WI38 (cell line): ENCODE data around the gene ZKSCAN1.

Source experiments
- H3K4me3 ChIP-seq: 2 replicates; pipeline ENCODE4 v1.5.1; 2011; ENCODE audit warnings: low read depth, mild to moderate bottlenecking, control low read depth, low read length
- CTCF ChIP-seq: IDR thresholded peaks from 2 replicates; pipeline ENCODE4 v1.5.1; 2012; ENCODE audit warnings: low read depth, mild to moderate bottlenecking, control low read depth, low read length

The ZKSCAN1 gene

DNA sequence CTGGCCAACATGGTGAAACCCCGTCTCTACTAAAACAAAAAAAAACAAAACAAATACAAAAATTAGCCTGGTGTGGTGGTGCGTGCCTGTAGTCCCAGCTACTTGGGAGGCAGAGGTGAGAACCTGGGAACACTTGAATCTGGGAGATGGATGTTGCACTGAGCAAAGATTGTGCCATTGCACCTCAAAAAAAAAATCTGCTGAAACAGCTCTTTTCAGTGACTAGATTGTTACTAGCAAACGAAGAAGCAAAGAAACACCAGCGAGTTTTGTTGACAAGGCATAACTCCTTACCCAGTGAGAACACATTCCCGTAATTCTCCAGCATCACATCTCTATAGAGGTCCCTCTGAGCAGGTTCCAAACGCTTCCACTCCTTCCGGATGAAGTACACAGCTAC is 59.4 kb downstream of the ZKSCAN1 start:
- no peak for TF ChIP-seq CTCF
- no peak overlapping the region for H3K4me3 ChIP-seq

- no peak for TF ChIP-seq CTCF
- H3K4me3 ChIP-seq: no peak overlapping the region
These were observed 60.0 kb downstream of the ZKSCAN1 start for GRCh38 chr7:100075418-100075817.

GRCh38 chr7:100077205-100077604 is 61.8 kb downstream of the ZKSCAN1 start:
- TF ChIP-seq CTCF: no peak
- H3K4me3 ChIP-seq: no peak overlapping the region

DNA sequence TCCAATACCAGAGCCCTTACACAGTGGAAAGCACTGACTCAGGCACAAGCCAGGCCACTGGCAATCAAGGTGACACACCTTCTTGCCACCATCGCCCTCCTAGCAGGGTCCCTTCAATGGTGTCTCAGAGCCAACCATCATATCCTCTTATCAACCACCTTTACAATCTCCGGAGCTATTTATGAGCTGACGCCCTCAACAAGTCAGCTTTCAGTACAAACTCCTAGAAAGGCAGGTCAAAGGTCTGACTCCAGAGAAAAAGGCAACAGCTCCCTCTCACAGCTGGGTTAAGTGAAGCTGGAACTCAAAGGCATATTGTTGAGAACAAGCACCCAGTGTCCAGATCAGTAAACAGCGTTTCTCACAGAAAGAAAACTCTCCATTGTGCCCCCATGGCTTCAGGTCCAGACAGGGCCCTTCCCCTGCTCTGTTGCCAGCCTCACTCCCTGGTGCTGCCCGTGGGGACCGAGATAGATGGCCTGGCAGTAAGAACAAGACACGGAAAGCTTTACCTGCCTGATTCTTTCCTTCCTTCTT is 63.7 kb downstream of the ZKSCAN1 start:
- no peak overlapping the region for H3K4me3 ChIP-seq
- TF ChIP-seq CTCF: no peak

DNA sequence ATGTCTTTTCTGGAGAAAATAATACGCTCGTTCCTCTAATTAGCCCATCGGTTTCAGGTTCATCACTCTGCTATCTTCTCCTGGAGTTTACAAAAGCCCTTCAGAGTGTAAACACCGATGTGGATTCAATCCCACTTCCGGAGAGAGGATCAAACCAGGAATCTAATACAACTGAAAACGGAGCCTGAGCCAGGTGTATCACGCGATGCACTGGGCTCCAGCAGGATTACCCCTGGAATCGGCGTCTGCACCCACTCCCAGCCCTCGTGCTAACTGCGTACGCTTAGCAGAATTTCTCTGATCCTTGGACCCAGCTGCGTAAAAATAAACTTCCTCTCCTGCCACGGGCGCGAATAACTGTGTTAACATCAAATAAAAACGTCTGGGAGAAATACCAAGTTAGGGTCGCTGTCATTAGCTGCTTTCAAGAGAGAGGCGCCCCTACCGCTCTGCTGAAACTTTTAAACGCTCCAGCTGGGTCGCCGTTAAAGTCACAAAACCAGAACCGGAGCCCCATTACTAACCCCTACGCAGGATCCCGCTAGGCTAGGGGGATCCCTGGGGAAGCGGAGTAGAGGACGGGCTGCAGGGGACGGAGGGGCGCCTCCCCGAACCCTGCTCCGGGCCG is 65.6 kb downstream of the ZKSCAN1 start:
- TF ChIP-seq CTCF: no peak
- peak overlapping the region; percentile 84 for H3K4me3 ChIP-seq

DNA sequence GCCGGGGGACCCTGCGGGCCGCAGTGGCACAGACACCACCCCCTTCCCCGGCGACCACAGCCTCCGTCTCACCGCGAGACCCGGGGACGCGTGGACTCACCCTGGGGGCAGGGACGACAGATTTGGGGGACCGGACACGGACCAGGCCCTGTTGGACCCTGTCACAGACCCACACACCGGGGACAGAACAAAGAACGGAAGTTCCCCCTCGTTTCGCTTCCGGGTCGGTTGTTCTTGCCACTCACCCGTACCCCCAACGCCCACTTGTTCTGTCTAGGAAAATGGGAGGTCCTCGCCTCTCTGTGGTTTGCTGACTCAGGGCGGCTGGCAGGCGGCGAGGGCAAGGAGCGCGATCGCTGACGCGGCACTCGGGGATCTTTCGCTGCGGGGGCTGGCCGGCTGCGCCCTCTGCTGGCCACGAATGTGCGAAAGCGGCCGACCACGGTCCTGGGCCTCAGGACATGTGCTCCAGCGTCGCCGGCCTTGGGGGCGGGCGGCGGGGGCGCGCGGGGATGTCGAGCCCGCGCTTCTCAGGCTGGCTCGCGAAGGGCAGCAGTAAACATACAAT is 66.2 kb downstream of the ZKSCAN1 start, which contains the start of gene ZNF3:
Gene ZNF3 (minus strand): TSS at position 189 of the 568 bp plus-strand sequence. CDS start 4,366 bp downstream, outside the sequence.
- peak within 1 kb of the TSS; percentile 84 for H3K4me3 ChIP-seq
- TF ChIP-seq CTCF: peak; percentile 70

DNA sequence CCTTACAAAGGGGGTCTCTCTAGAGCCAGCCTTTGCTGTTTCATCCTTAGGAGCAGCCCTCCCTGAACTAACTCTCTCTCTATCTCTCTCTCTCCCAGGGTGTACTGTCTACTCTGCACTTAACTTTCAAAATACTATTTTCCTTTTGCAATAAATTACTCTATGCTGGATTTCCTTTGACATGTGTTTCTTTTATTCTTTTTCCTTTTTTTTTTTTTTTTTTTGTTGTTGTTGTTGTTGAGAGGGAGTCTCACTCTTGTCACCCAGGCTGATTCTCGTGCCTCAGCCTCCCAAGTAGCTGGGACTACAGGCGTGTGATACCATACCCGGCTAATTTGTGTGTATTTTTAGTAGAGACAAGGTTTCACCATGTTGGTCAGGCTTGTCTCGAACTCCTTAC is 67.6 kb downstream of the ZKSCAN1 start:
- H3K4me3 ChIP-seq: no peak overlapping the region
- TF ChIP-seq CTCF: no peak
